ENCODE data around the gene PCK1.

The PCK1 gene

DNA sequence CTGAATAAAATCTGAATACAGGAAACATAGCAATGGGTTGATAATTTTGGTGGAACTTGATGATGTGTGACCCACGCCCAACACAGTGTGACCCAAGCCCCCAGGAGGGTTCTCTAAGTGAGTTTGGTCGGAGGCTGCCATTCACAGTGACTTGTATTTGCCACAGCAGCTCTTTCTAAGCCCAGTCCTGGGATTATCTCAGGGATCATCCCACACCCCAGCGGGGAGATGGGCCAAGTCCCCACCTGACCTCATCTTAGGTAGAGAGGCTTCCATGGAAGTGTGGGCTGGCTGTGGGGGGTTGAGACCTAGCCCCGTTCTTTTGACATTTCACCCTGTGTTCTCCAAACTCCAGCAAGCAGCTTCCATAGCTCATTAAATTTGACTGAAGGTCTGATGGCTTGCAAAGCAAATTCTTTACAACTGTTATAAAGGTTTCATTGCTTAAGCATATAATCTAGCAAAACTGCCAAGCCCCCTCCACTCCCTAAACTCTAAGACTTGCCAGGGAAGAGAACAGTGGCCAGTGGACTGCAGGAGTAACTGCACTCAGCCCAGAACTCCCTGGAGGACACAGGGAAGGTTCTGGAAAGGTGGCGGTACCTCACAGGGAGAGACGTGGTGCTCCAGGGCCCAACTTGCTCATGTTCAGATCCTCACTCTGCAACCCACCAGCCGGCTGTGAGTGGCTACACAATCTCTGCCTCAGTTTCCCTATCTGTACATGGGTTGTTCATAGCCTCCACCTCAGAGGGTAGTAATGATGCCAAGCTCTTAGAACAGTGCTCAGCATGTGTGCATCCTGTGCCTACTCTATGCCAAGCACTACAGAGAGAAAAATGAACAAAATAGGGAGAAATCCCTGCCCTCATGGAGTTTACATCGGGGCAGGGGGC lies 1.0 kb upstream of the PCK1 start:
- DNase-seq (ENCODE audit: low read depth, low spot score): no peak

DNA sequence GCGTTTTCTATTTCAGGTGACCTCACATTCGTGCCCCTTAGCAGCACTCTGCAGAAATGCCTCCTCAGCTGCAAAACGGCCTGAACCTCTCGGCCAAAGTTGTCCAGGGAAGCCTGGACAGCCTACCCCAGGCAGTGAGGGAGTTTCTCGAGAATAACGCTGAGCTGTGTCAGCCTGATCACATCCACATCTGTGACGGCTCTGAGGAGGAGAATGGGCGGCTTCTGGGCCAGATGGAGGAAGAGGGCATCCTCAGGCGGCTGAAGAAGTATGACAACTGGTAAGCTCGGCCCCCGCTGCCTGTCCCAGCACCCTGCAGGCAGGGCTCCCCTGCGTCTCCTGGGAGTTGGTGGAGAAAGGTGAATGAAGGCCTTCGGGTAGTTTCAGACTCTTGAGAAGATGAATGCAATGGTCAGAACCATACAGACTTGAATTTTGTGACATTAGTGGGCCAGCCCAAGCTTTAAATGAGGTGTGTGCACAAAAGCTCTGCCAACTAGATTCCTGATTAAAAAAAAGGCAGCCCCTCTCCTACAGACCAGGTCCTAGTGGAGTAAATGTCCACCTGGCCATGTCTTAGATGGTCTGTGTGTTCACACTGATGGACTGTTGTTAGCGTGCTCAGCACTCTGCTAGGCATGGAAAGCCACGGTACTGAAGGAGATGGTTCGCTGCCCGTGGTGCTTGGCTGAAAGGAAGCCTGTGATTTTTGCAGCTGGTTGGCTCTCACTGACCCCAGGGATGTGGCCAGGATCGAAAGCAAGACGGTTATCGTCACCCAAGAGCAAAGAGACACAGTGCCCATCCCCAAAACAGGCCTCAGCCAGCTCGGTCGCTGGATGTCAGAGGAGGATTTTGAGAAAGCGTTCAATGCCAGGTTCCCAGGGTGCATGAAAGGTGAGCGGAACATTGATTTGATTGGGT lies 708 bp downstream of the PCK1 start:
- no peak for DNase-seq (ENCODE audit: low read depth, low spot score)

DNA sequence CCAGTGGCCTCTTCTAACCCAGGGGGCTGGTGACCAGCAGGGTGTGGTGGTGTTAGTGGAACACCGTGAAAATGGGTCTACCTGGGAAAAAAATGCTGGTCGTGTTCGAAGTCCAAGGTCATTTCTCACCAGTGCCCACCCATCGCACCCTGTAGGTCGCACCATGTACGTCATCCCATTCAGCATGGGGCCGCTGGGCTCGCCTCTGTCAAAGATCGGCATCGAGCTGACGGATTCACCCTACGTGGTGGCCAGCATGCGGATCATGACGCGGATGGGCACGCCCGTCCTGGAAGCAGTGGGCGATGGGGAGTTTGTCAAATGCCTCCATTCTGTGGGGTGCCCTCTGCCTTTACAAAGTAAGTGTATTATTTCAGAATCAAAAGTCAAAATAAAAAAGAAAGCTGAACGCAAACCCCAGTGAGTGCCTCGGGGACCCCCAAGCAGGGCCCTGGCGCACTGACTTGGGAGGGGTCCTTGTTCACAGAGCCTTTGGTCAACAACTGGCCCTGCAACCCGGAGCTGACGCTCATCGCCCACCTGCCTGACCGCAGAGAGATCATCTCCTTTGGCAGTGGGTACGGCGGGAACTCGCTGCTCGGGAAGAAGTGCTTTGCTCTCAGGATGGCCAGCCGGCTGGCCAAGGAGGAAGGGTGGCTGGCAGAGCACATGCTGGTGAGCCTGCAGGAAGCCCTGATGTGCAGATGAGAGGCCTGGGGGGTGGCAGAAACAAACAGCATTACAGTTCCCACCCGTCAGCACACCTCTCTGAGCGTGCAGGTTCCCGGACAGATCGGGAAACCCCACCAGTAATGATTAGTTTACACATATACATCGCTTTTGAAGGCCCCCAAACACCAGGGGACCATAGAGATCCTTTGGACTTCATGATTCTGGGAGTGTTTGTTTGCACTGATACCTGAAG lies 1.9 kb downstream of the PCK1 start:
- no peak for DNase-seq (ENCODE audit: low read depth, low spot score)

DNA sequence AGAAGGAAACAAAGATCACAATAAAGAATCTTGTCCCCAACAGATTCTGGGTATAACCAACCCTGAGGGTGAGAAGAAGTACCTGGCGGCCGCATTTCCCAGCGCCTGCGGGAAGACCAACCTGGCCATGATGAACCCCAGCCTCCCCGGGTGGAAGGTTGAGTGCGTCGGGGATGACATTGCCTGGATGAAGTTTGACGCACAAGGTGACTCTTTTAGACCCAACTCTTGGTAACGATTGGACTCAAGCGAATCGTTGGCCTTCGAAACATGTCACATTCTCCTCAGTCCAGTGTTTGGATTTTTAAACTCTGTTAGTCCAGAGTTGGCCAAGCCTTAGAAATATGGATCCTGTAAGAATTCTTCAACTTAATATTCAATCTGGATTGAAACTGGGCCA lies 2.6 kb downstream of the PCK1 start:
- no peak for DNase-seq (ENCODE audit: low read depth, low spot score)

DNA sequence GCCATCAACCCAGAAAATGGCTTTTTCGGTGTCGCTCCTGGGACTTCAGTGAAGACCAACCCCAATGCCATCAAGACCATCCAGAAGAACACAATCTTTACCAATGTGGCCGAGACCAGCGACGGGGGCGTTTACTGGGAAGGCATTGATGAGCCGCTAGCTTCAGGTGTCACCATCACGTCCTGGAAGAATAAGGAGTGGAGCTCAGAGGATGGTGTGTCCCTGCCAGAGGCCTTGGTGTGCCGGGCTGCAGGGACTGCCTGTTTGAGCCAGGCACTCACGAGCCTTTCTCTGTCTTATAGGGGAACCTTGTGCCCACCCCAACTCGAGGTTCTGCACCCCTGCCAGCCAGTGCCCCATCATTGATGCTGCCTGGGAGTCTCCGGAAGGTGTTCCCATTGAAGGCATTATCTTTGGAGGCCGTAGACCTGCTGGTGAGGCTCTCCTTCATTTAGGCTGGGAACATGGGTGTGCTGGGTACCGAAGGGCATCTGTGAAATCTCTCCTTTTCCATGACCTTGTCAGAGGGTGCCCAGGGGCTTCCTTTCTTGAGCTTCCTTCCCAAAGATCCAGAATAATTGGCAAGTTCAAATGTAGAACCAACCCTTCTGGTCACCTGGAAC lies 3.4 kb downstream of the PCK1 start:
- DNase-seq (ENCODE audit: low read depth, low spot score): no peak

DNA sequence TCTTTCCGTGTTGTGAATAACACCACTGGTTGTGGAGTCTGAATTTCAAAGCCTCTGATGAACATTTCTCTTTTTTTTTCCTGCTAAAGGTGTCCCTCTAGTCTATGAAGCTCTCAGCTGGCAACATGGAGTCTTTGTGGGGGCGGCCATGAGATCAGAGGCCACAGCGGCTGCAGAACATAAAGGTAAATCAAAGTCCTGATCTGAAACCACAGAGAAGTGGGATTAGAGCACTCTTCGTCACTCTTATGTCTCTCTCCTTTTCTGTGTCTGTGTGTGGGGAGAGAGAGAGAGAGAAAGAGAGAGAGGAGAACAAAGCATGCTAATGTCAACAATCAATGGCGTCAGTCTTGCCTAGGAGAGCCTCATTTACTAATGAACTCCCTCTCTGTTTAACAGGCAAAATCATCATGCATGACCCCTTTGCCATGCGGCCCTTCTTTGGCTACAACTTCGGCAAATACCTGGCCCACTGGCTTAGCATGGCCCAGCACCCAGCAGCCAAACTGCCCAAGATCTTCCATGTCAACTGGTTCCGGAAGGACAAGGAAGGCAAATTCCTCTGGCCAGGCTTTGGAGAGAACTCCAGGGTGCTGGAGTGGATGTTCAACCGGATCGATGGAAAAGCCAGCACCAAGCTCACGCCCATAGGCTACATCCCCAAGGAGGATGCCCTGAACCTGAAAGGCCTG lies 4.2 kb downstream of the PCK1 start:
- DNase-seq (ENCODE audit: low read depth, low spot score): no peak

DNA sequence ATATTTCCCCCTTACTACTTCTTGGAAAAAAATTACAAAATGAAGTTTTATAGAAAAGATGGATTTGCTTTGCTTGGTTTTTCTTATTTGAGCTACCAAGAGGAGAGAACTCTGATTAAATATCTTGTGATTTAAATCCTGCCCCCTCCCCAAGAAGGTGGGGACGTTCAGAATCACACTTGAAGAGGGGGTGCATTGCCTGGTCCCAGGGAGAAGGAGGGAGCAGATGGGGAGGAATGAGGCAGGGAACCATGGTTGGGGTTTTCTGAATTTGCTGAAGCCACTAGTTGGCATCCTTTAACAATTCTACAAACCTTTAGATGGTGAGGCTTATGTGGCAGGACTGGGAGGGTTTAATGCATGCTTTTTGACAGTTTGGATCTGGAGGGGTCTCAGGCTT lies 5.5 kb downstream of the PCK1 start:
- DNase-seq (ENCODE audit: low read depth, low spot score): no peak

DNA sequence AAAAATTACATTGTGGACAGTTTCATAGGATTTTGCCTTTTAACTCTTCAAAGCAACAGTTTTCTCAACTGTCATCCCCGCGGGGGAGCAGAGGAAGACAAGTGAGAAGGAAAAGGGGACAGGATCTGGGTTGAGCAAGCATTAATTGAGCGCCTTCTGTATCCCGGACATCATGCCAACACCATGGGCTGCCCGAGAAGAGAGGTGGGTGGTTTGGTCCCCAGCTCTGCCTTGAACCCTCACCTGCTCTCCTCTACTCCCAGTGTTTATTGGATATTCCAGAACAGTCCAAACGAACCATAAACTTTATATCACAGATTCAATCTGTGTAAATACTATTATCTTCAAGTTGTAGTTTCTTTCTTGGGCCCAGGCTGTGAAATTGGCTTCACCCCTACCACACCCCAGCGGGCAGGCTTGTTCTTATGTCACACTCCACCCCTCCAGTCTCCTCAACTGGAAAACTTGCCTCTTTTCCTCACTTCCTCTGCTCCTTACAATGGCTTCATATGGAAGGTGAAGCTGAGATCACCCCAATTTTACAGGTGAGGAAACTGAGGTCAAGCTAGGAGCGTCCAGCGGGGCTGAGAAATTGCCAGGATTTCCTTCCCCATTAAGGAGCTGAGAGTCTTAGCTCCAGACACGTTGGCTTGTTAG lies 6.0 kb downstream of the PCK1 start:
- no peak for DNase-seq (ENCODE audit: low read depth, low spot score)

DNA sequence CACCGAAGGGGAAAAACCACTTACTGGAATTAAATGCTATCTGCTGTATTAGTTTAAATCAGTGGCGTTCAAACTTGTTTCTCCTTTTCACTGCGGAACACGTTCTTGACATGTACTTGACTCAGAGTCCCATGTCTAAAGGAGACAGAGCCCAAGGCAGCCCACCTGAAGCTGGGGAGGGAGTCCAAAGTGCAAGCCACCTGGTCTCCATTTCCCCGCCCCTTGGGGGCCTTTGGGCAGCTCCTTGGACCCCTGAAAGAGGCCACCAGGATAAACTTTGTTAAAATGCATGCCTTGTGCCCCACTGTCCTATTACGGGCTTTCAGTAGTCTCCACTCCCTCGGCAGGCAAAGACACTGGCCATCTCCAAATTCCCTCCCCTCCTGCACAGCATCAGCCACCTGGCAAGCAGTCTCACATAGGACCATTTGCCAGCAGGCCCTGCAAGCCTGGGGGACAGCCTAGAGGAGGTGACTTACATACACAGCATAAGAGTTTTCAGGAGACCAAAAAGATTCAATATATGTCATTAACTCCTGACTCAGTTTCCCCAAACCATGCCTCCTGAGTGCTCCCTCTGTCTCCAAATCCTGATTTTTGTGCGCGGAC lies 6.7 kb downstream of the PCK1 start:
- DNase-seq (ENCODE audit: low read depth, low spot score): no peak

DNA sequence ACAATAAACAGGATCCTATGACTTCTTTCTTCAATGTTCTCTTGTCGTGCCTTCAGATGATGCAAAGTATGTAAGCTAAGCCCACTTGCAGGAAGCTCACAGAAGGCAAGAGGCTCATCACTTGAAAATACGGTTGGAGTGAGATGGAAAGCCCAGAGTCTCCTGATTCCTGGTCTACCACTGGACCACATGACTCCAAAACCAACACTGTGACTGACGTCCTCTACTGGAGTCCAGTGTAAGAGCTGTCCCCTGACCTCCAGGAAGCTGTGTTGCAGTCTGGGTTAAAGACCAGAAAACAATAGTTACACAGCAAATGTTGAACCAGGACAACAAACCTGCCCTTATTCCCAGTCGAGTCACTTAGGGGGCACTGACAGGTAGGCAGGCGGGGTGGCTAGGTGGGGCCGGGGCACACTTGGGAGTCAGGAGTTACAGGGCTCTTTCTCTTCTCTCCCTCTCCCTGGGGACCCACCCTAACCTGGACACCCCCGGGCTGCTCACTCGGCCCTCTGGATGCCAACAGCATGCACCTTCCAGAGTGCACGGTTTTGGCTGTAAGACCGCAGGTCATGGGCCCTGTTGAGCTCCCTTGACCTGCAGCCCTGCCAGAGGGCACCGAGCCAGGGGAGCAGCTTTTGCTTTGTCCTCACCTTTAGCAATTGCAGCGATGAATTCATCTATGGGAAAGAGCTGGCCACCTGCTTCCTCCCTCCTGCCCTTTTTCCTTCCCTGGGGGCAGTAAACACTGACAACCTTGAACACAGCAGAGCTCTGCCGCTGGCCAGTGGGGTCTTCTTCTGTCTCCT lies 7.4 kb downstream of the PCK1 start:
- no peak for DNase-seq (ENCODE audit: low read depth, low spot score)

DNA sequence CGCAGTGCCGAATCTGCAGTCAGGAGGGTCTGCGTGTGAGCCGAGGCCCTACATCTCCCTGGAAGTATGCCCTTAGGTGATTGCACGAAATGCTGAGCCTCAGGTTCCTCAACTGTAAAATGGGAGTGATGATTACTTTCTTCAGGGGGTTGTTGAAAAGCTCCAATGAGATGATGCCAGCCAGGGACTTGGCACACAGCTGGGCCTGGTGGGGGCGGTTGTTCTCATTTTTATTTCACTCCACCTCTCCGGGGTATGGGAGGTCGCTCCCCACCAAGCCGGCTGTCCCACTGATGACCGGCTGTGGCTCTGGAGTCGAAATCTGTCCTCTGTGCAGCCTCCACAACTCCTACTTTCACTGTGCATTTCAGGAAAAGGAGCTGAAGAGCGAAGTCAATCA lies 8.1 kb downstream of the PCK1 start:
- DNase-seq (ENCODE audit: low read depth, low spot score): no peak

DNA sequence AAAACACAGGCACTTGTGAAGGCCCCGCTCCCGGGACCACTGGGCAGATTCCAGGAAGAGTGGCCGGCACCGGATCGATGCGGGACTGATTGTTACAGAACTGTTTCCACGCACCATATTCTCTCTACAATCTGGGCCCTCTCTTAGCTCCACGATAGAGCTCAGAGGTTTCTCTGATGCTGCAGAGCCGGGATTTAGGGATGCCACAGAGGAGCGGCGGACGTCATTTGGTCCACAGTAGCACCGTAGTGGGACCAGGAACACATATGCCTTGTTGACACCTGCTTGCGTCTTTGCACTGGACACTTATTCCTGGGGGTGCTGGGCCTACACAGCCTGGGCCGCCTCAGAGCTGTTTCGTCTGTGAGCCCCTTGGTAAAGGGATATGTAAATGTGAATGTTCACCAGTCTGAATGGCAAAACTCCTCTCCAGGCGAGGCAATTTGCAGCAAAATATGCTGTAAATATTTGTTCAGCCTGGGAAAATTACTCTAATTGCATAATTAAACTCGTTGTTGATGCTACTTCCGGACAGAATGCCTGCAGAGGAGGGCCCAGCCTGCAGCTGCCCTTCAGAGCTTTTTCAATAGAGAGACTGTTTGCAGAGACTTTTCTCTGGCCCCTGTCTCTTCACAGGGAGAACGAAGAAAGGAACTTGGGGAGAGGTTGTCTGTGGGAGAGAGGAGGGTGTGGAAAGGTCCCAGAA lies 9.4 kb downstream of the PCK1 start:
- DNase-seq (ENCODE audit: low read depth, low spot score): no peak

DNA sequence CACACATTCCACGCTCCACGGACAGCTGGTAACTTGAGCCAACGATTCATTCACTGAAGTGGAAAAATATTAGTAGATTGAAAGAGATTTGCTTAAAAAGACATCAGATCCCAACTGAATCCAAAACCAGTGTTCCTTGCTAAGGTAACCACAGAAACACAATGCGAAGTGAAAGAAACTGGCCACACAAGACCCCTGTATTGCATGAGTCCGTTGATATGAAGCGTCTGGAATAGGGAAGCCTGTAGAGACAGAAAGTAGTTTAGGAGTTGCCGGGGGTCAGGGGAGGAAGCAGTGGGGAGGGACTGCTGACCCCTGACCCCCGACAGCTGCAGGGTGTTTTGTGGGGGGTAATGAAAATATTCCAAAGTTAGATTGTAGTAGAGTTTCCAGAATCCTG lies 10.0 kb downstream of the PCK1 start:
- no peak for DNase-seq (ENCODE audit: low read depth, low spot score)

DNA sequence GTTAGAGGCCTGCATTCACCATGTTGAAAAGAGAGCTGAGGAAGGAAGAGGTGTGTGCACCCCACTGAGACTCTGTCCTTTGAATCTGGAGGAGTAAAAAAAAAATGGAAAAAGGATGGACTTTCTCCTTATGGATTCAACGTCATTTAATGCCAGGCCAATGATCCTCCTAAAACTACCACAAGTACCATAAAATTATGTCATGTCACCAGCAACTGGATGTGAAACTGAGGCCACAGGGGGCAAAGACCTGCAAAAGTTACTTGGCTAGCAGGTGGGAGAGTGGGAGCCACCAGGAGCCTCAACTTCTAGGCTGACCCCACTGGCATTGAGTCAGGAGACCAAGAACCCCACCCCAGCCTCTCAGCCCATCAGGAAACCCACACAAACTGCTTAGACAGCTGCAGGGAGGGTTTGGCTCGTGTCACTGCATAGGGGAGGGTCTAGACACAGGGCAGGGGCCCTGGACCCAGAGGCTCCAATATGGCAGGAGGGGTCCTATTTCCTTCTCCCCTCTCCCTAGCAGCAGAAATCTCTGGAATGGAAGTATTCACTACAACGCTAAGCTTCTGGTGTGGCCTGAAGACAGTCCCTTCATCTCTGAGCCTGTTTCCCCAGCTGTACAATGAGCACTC lies 11.0 kb downstream of the PCK1 start:
- no peak for DNase-seq (ENCODE audit: low read depth, low spot score)

DNA sequence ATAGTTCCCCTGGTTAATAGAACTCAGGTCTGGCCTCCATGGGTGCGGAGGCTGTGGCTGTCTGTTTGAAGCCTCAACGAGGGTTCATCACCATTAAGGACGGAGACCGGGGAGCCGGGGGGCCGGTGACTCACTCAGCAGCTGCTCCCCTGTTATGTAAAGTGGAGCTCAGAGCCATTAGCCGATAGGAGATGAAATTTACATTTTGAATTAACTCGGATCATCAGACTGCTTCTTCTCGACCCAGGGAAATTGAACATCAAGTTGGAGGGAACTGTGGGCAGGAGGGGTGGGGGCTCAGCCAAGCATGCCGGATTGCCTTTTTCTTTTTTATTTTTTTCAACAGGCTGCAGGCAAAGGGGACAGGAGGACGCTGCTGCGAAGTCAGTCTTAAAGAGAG lies 12.3 kb downstream of the PCK1 start:
- no peak for DNase-seq (ENCODE audit: low read depth, low spot score)

DNA sequence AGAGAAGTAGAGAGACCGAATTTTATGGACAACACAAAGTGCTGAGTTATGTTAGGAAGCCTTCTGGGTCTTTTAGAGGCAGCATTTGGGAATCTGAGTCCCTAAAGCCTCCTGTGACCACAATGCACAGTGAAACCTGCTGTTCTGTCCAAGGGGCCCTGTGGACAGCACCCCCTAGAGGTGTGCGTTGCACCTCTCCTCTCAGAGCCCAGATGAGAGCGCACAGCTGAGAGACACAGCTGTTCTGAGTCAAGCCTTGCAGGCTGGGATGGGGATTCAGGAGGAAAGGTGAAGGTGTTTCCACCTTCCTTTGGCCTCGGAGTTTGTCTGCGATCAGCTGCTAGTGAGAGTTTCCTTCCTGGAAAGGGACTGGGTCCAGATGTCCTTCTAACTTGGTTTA lies 13.0 kb downstream of the PCK1 start:
- DNase-seq (ENCODE audit: low read depth, low spot score): no peak

DNA sequence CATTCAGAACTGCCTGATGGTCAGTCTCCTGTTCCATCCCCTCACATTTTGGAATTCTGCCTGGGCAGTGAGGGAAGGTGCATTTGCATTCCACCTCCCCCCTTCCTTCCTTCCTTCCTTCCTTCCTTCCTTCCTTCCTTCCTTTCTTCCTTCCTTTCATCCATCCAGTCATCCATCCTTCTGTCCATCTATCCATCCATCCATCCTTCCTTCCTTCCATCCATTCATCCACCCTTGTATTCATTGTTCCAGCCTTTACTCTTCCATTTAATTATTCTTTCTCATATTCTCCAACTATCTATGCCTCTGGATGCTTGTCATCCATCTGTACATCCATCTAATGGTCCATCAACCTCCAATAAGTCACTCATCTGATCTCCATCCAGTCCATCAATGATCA lies 14.0 kb downstream of the PCK1 start:
- no peak for DNase-seq (ENCODE audit: low read depth, low spot score)

DNA sequence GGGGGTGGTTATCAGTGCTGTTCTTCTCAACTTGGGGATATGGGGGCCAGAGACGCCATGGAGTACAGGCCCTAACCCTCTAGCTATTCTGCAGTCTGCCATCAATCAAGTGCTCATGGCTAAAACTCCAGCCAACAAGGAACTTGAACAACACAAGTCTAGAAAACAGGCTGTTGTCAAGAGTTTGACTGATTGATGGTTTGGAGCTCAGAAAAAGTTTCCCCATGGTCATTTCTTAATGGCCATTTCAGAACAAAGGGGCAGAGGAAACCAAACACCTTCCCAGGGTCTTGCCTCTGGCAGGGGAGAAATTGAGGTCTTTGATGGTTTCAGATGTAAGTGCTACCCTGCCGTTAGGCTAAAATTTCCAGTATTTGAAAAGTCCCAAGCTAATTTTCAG lies 15.1 kb downstream of the PCK1 start:
- DNase-seq (ENCODE audit: low read depth, low spot score): no peak
